HG03103 (cell line): ENCODE results near the gene CCHCR1.
"Not testable (repeated sequence)": the region's sequence is repeated elsewhere in the genome, so short reads cannot be mapped to it uniquely, and the experiment has no call there.

ENCODE experiments used
- ATAC-seq: cut with Tn5 transposase; IDR thresholded peaks from one replicate; pipeline ENCODE4 v1.9.1; 2021; ENCODE audit warnings: low read depth; ENCODE audit not compliant: unreplicated experiment

The CCHCR1 gene

GRCh38 chr6:31157513-31158139 is at the start of gene CCHCR1:
CCHCR1 (minus strand) TSS chr6:31157802; CDS start chr6:31157600, 202 bp downstream.
- ATAC-seq = no peak

- no peak for ATAC-seq
These were observed 48.0 kb upstream of the CCHCR1 start for GRCh38 chr6:31205638-31206037.

DNA sequence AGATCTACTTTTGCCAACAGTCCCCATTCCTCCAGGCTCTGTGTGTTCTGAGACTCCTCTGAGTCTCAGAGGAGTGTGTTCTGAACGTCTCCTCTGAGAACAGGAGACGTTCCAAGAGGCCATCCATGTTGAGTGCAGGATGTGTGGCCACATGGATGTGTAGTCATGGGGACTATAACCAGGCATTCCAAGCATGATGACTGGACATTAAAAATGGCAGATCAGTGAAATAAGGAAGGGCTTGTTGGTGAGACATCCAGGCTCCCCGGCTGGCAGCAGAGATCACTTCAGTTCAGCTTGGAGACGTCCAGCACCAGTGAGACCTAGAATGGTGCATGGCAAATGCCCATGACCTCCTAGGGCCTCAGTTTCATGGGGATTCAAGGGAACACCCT is 47.1 kb upstream of the CCHCR1 start:
- no peak for ATAC-seq

GRCh38 chr6:31203345-31203979 is 45.9 kb upstream of the CCHCR1 start:
- ATAC-seq = peak; percentile 48

GRCh38 chr6:31202259-31203166 is 44.9 kb upstream of the CCHCR1 start:
- no peak for ATAC-seq

DNA sequence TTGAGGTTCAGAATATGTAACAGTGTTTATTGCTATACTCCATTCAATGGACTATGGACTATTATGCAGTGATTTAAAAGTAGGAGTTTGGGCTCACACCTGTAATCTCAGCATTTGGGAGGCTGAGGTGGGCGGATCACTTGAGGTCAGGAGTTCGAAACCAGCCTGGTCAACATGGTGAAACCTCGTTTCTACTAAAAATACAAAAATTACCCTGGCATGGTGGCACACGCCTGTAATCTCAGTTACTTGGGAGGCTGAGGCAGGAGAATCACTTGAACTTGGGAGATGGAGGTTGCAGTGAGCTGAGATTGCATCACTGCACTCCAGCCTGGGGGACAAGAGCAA is 41.5 kb upstream of the CCHCR1 start:
- ATAC-seq = not testable (repeated sequence)

- peak; percentile 53 for ATAC-seq
These were observed 40.1 kb upstream of the CCHCR1 start for GRCh38 chr6:31197559-31198305.

GRCh38 chr6:31196251-31197022 is 38.8 kb upstream of the CCHCR1 start:
- not testable (repeated sequence) for ATAC-seq

DNA sequence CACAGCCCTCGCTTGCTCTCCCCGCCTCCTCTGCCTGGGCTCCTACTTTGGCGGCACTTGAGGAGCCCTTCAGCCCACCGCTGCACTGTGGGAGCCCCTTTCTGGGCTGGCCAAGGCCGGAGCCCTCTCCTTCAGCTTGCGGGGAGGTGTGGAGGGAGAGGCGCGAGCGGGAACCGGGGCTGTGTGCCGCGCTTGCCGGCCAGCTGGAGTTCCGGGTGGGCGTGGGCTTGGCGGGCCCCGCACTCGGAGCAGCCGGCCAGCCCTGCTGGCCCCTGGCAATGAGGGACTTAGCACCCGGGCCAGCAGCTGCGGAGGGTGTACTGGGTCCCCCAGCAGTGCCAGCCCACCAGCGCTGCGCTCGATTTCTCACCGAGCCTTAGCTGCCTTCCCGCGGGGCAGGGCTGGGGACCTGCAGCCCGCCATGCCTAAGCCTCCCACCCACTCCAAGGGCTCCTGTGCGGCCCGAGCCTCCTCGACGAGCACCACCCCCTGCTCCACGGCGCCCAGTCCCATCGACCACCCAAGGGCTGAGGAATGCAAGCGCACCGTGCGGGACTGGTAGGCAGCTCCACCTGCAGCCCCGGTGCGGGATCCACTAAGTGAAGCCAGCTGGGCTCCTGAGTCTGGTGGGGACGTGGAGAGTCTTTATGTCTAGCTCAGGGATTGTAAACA is 37.8 kb upstream of the CCHCR1 start:
- ATAC-seq = not testable (repeated sequence)

DNA sequence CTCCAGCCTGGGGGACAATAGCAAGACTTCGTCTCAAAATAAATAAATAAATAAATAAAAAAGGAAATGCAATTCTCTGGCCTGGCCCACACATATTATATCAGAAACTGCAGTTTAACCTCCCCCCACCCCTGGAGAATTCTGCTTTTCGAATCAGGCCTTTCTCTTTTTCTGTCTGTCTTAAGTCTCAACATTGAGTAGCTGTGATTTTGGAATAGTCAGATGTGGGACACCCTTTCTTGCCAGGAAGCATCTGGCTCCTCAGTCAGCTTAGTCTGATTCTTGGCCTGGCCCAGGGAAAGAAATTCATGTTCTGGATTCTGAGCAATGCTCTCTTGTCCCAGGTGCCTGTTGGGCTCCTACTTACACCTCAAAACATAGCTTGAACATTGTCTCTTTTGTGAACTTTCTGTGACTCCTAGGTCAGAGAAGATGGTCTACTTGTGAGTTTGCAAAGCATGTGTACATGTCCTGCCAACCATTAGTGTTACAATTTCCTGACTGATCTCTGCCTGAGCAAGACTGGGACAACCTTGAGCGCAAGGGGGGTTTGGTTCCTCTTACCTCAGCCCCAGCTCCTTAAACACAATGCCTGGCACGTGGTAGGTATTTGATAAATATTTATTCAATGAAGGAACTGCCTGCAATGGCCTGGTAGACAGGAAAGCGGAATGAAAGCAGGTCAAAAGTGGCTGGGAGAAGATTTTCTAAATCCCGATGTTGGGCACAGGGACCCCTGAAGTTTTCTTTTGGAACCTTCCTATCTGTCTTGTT is 36.6 kb upstream of the CCHCR1 start:
- ATAC-seq = no peak

DNA sequence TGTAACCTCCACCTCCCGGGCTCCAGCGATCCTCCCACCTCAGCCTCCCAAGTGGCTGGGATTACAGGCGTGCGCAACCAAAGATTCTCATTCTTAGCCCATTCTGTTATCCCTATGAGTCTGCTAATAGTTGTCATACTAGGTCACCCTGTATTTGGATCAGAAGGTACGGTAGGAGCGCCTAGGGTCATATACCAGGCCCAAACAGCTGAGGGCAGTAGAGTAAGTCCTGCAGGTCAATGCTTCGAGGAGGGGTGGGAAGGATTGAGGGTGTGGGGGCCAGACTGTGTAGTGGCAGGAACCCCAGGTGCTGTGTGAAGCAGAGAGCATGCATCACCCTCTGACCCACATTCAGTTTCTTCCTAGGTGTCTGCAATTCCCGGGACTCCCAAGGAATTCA is 35.6 kb upstream of the CCHCR1 start:
- no peak for ATAC-seq

DNA sequence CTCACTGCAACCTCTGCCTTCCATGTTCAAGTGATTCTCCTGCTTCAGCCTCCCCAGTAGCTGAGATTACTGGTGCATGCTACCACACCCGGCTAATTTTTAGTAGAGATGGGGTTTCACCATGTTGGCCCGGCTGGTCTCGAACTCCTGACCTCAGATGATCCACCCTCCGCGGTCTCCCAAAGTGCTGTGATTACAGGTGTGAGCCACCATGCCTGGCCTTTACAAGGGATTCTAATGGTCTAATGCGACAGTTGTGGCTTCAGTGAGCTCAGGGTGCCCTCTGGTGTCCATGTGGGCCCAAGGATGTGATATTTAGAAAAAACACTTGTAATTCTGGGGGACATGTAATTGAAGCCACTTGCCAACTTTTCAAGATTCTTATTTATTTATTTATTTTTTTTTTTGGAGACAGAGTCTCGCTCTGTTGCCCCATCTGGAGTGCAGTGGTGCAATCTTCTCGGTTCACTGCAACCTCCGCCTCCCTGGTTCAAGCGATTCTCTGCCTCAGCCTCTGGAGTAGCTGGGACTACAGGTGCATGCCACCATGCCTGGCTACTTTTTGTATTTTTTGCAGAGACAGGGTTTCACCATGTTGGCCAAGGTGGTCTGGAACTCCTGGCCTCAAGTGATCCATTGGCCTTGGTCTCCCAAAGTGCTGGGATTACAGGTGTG is 35.0 kb upstream of the CCHCR1 start:
- not testable (repeated sequence) for ATAC-seq

GRCh38 chr6:31190488-31190887 is 32.9 kb upstream of the CCHCR1 start:
- no peak for ATAC-seq

DNA sequence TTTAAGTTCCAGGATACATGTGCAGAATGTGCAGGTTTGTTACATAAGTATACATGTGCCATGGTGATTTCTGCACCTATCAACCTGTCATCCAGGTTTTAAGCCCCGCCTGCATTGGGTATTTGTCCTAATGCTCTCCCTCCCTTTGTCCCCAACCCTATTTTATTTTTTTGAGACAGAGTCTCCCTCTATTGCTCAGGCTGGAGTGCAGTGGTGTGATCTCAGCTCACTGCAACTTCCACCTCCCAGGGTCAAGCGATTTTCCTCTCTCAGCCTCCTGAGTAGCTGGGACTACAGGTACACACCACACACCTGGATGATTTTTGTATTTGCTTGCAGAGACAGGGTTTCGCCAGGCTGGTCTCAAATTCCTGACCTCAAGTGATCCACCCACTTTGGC is 31.6 kb upstream of the CCHCR1 start:
- not testable (repeated sequence) for ATAC-seq

GRCh38 chr6:31187780-31188194 is 30.2 kb upstream of the CCHCR1 start:
- ATAC-seq = no peak

GRCh38 chr6:31186052-31186734 is 28.6 kb upstream of the CCHCR1 start:
- no peak for ATAC-seq

DNA sequence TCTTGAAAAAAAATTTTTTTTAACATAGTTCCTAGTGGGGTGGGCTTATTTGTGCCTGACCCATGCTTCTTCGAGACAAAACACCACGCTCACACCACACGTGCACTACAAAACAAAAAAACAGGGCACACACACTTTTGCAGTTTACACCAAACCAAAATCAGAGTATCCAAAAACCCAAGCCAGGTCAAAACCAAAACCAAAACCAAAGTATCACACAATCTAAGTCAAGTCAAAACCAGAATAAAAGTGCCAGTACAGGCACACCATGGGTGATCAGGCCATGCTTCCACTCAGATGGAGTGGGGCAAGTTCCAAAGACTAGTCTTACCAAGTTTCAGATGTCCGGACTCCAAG is 28.1 kb upstream of the CCHCR1 start:
- not testable (repeated sequence) for ATAC-seq

DNA sequence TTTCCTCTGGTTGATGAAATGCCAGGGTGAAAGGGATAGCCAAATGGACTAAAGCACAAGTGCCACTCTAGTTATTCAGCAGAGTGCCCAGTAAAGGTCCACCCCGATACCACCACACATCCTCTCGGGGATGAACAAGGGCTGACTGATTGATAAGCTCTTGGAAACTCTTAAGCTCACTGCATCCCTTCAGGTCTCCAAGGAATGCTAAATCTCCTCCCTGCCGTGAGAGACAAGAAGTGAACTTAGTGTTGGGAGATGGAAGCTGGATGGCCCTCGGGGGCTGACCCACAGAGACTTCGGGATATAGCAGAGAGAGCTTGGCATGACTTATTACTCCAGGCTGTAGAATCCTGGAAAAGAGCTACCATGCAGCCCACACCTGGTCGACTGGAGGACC is 26.3 kb upstream of the CCHCR1 start:
- not testable (repeated sequence) for ATAC-seq
